ENCODE data around the gene TARS3.

Gene TARS3

GRCh38 chr15:101623367-101624304, 100.6 kb downstream of the TARS3 start:
- DNase-seq (ENCODE audit: low read depth in 2 of 2): no peak

GRCh38 chr15:101621961-101622360, 102.3 kb downstream of the TARS3 start:
- no peak for DNase-seq (ENCODE audit: low read depth in 2 of 2)

GRCh38 chr15:101620671-101621070, 103.6 kb downstream of the TARS3 start:
- no peak for DNase-seq (ENCODE audit: low read depth in 2 of 2)

- DNase-seq (ENCODE audit: low read depth in 2 of 2): no peak
Observed at GRCh38 chr15:101619615-101619865, 104.7 kb downstream of the TARS3 start.

- no peak for DNase-seq (ENCODE audit: low read depth in 2 of 2)
Observed at GRCh38 chr15:101618851-101619614, 105.2 kb downstream of the TARS3 start.

- DNase-seq (ENCODE audit: low read depth in 2 of 2): no peak
Observed at GRCh38 chr15:101618076-101618475, 106.2 kb downstream of the TARS3 start.

GRCh38 chr15:101617390-101617965, 106.8 kb downstream of the TARS3 start:
- DNase-seq (ENCODE audit: low read depth in 2 of 2): no peak

- DNase-seq (ENCODE audit: low read depth in 2 of 2): no peak
Observed at GRCh38 chr15:101615986-101616848, 108.1 kb downstream of the TARS3 start.

GRCh38 chr15:101615414-101615985, 108.8 kb downstream of the TARS3 start:
- no peak for DNase-seq (ENCODE audit: low read depth in 2 of 2)

- DNase-seq (ENCODE audit: low read depth in 2 of 2): no peak
Observed at GRCh38 chr15:101614761-101615160, 109.5 kb downstream of the TARS3 start.

- DNase-seq (ENCODE audit: low read depth in 2 of 2): no peak
Observed at GRCh38 chr15:101614001-101614585, 110.2 kb downstream of the TARS3 start.

GRCh38 chr15:101613130-101614000, 110.9 kb downstream of the TARS3 start:
- DNase-seq (ENCODE audit: low read depth in 2 of 2): no peak

GRCh38 chr15:101612676-101613075, 111.6 kb downstream of the TARS3 start:
- no peak for DNase-seq (ENCODE audit: low read depth in 2 of 2)

- no peak for DNase-seq (ENCODE audit: low read depth in 2 of 2)
Observed at GRCh38 chr15:101611580-101612299, 112.5 kb downstream of the TARS3 start.

GRCh38 chr15:101611007-101611406, 113.3 kb downstream of the TARS3 start:
- no peak for DNase-seq (ENCODE audit: low read depth in 2 of 2)

- DNase-seq (ENCODE audit: low read depth in 2 of 2): no peak
Observed at GRCh38 chr15:101610611-101611000, 113.7 kb downstream of the TARS3 start.

- DNase-seq (ENCODE audit: low read depth in 2 of 2): no peak
Observed at GRCh38 chr15:101609742-101610610, 114.3 kb downstream of the TARS3 start.

GRCh38 chr15:101608201-101608600, 116.1 kb downstream of the TARS3 start:
- DNase-seq (ENCODE audit: low read depth in 2 of 2): no peak

Data from stimulated activated CD8-positive, alpha-beta memory T cell treated with anti-CD3 and anti-CD28 coated beads, Interleukin-7, amount 100 ng/mL, for 1 hour (primary cell).